Measurements from ENCODE around the gene TMEM143.
"Not testable (repeated sequence)": the region's sequence is repeated elsewhere in the genome, so short reads cannot be mapped to it uniquely, and the experiment has no call there.

Gene TMEM143

GRCh38 chr19:48395170-48395455 lies 31.4 kb upstream of the TMEM143 start:
- TF ChIP-seq CTCF (conservative IDR thresholded peaks at IDR 0.05; ENCODE audit: low read length), result no peak
- DNase-seq (ENCODE audit: low read depth), result no peak
- peak overlapping the region; percentile 39; the same call in 1 of the 2 replicates for H3K4me3 ChIP-seq (ENCODE audit: low read length)

GRCh38 chr19:48394331-48395169 lies 30.8 kb upstream of the TMEM143 start:
- no peak for DNase-seq (ENCODE audit: low read depth)
- TF ChIP-seq CTCF (conservative IDR thresholded peaks at IDR 0.05; ENCODE audit: low read length), result no peak
- H3K4me3 ChIP-seq (ENCODE audit: low read length), result peak overlapping the region; percentile 45

- peak; percentile 38 for DNase-seq (ENCODE audit: low read depth)
- peak within 1 kb of the TSS; percentile 45 for H3K4me3 ChIP-seq (ENCODE audit: low read length)
- TF ChIP-seq CTCF (conservative IDR thresholded peaks at IDR 0.05; ENCODE audit: low read length), result no peak
These were observed 30.0 kb upstream of the TMEM143 start, which contains the start of gene GRIN2D for GRCh38 chr19:48393559-48394330. Gene GRIN2D (plus strand): TSS chr19:48393668. CDS start chr19:48398393, 4,725 bp downstream.

GRCh38 chr19:48392860-48393558 lies 29.3 kb upstream of the TMEM143 start:
- TF ChIP-seq CTCF (conservative IDR thresholded peaks at IDR 0.05; ENCODE audit: low read length), result no peak
- H3K4me3 ChIP-seq (ENCODE audit: low read length), result peak overlapping the region; percentile 45; the same call in 1 of the 2 replicates
- DNase-seq (ENCODE audit: low read depth), result no peak

- H3K4me3 ChIP-seq (ENCODE audit: low read length); DNase-seq (ENCODE audit: low read depth): not testable (repeated sequence)
These were observed 28.2 kb upstream of the TMEM143 start for GRCh38 chr19:48392006-48392344.

GRCh38 chr19:48391100-48392005 lies 27.6 kb upstream of the TMEM143 start, which contains the start of gene KDELR1:
Gene KDELR1 (minus strand): TSS chr19:48391551. CDS start chr19:48391358, 193 bp downstream.
- H3K4me3 ChIP-seq (ENCODE audit: low read length), result peak within 1 kb of the TSS; percentile 95
- peak; percentile 66 for DNase-seq (ENCODE audit: low read depth)
- TF ChIP-seq CTCF (conservative IDR thresholded peaks at IDR 0.05; ENCODE audit: low read length), result peak; percentile 86

All from AG10803 (cell line).